ENCODE measurements around the gene KCNK3. TPM values are rescaled to one million over a fixed set of nuclear protein-coding genes. Genes with fewer than 3 reads are reported as not detected.

Gene KCNK3
- total and polyA plus RNA-seq, 2 of the 13 experiments (the other 11 are each of a cell fraction or from before 2014, with no cell fraction given), result not detected

DNA sequence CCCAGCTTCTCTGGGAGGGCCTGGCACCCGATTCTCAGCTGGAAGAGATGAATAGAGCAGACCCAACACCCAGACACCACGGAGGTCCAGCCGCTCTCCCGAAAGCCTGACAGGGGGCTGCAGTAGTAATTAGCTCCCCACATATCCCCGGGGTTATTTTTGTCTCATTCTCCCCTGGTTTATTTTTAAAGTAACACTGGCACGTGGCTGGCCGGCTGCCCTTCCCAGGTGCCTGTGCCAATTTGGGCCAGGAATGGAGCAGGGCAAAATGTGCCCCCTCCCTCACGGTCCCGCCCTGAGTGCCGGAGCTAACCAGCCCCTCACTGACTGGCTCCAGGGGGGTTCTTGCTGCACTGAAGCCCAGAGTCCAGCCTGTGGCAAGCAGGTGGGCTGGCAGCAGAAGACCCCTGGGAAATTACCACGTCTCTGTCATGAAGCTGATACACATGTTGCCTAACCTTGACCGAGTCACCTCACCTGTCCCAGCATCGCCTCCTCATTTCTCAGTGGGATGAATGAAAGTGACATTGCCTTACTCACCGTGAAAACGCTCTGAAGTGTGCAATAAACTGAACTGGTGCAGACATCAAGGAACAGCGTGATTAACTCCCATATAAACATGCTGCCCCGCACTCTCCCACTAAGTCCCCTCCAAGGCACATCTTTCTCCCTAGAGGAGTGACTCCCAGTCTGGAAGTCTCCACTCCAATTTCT lies 18.4 kb downstream of the KCNK3 start:
- POLR2A ChIA-PET, result interaction anchor here (0.6 kb wide), 1 partner anchor 986 kb away, joined by 4 read pairs; no protein-coding TSS in a partner anchor
- CTCF ChIA-PET (ENCODE audit: low intra/inter-chr PET ratio, low total read pairs), result no interaction called here
- 37% methylated on average over 17 of the region's 17 CpGs for WGBS (ENCODE audit: low lambda C conversion rate)
- BruUV-seq (replicated peaks), result no TSS peak
- TF ChIP-seq RBM39 (IDR thresholded peaks at IDR 0.05; ENCODE audit: low read depth, low read length, poor library complexity, severe bottlenecking), result no peak
- no peak for TF ChIP-seq KDM2A (CRISPR knock-in tag; IDR thresholded peaks at IDR 0.05; ENCODE audit: borderline replicate concordance, low read depth)
- no peak for TF ChIP-seq KLF16 (CRISPR knock-in tag; IDR thresholded peaks at IDR 0.05)
- TF ChIP-seq TAF15 (IDR thresholded peaks at IDR 0.05; ENCODE audit: low read depth, low read length, poor library complexity, severe bottlenecking), result no peak
- no peak for TF ChIP-seq ZNF296 (CRISPR knock-in tag; conservative IDR thresholded peaks at IDR 0.05)
- TF ChIP-seq, protein P1, sequence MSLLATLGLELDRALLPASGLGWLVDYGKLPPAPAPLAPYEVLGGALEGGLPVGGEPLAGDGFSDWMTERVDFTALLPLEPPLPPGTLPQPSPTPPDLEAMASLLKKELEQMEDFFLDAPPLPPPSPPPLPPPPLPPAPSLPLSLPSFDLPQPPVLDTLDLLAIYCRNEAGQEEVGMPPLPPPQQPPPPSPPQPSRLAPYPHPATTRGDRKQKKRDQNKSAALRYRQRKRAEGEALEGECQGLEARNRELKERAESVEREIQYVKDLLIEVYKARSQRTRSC (CRISPR knock-in tag; IDR thresholded peaks at IDR 0.05; ENCODE audit: low read depth), result no peak
- TF ChIP-seq ELF4 (CRISPR knock-in tag; IDR thresholded peaks at IDR 0.05; ENCODE audit: borderline replicate concordance), result no peak
- TF ChIP-seq, protein P2, sequence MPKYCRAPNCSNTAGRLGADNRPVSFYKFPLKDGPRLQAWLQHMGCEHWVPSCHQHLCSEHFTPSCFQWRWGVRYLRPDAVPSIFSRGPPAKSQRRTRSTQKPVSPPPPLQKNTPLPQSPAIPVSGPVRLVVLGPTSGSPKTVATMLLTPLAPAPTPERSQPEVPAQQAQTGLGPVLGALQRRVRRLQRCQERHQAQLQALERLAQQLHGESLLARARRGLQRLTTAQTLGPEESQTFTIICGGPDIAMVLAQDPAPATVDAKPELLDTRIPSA (CRISPR knock-in tag; IDR thresholded peaks at IDR 0.05; ENCODE audit: borderline replicate concordance), result no peak
- TF ChIP-seq ZNF547 (CRISPR knock-in tag; IDR thresholded peaks at IDR 0.05), result no peak
- TF ChIP-seq AGO1 (IDR thresholded peaks at IDR 0.05; ENCODE audit: low read depth, low read length, poor library complexity, severe bottlenecking), result no peak
- Histone ChIP-seq H3K27ac (ENCODE audit: extremely low read length, insufficient read depth, low read length) (no peak overlapping the region), H3K4me2 (ENCODE audit: low read depth, low read length) (no peak overlapping the region), H3K36me3 (replicated peaks in 1 of 2; ENCODE audit: control insufficient read depth in 1 of 2, insufficient read depth in 2 of 2, low read length in 2 of 2) (no peaks in the 10 kb centered on the region), H3K79me2 (ENCODE audit: insufficient read depth, low read length) (no peaks in the 10 kb centered on the region), H2AFZ (ENCODE audit: low read length) (no peak overlapping the region), H3K9me3 (ENCODE audit: low read length) (no peaks in the 10 kb centered on the region), H4K20me1 (ENCODE audit: insufficient read depth, low read length) (no peaks in the 10 kb centered on the region; the same call in 1 of the 2 replicates), H3K27me3 (ENCODE audit: control insufficient read depth in 1 of 2, insufficient read depth in 2 of 2, low read length in 2 of 2) (peaks cover 7 to 69% of the 10 kb centered on the region in 2 experiments; a peak in 3 of 5 replicates), H3K4me1 (ENCODE audit: insufficient read depth, low read length) (no peaks in the 10 kb centered on the region), H3K9ac (ENCODE audit: insufficient read depth, low read depth, low read length) (no peak overlapping the region), H3K4me3 (replicated peaks in 1 of 3; ENCODE audit: insufficient read depth in 1 of 3, low read depth in 2 of 3, low read length in 3 of 3) (no peak overlapping the region)
- no peak for ATAC-seq
- in situ Hi-C loops (cut with HindIII; ENCODE audit: extremely low pct_ligation_motif_present, low pct_unique_long_range_greater_than_20kb), result no loop called here
- intact Hi-C loops (cut with micrococcal nuclease; ENCODE audit: unreplicated experiment), result no loop called here
- DNase-seq (ENCODE audit: low spot score), result no peak
- no peak for FAIRE-seq

Measured in HepG2 (cell line).